ENCODE data around the gene GLRX5. TPM values are rescaled to one million over a fixed set of nuclear protein-coding genes. Genes with fewer than 3 reads are reported as not detected.
A peak's percentile ranks its signal among the peaks of the same experiment; 100 is the strongest.

GLRX5 gene
- total RNA-seq, 2 experiments from 2014 or later, result 11.3 to 11.9 TPM

- Histone ChIP-seq H3K36me3 (ENCODE audit: insufficient read depth, low read length) (peaks cover 8% of the 10 kb centered on the region), H3K27me3 (ENCODE audit: control insufficient read depth in 1 of 2, insufficient read depth in 2 of 2, low read length in 2 of 2) (no peaks in the 10 kb centered on the region), H3K9me3 (ENCODE audit: control insufficient read depth in 1 of 2, insufficient read depth in 1 of 2, low read length in 2 of 2) (no peaks in the 10 kb centered on the region), H3K4me1 (ENCODE audit: insufficient read depth, low read length) (peaks cover 48% of the 10 kb centered on the region), H3K4me3 (ENCODE audit: low read length) (no peak overlapping the region), H3K27ac (ENCODE audit: low read depth in 1 of 2, low read length in 2 of 2) (no peak overlapping the region)
- Mint-ChIP-seq H3K4me3 (no peak overlapping the region), H3K36me3 (ENCODE audit: low read depth) (peaks cover 8% of the 10 kb centered on the region), H3K4me1 (ENCODE audit: low read depth) (peaks cover 81% of the 10 kb centered on the region), H3K27ac (peak overlapping the region; percentile 62), H3K27me3 (no peaks in the 10 kb centered on the region), H3K9me3 (no peaks in the 10 kb centered on the region)
- intact Hi-C loops (cut with DNase I, micrococcal nuclease), result no loop called here
- TF ChIP-seq, protein P1, sequence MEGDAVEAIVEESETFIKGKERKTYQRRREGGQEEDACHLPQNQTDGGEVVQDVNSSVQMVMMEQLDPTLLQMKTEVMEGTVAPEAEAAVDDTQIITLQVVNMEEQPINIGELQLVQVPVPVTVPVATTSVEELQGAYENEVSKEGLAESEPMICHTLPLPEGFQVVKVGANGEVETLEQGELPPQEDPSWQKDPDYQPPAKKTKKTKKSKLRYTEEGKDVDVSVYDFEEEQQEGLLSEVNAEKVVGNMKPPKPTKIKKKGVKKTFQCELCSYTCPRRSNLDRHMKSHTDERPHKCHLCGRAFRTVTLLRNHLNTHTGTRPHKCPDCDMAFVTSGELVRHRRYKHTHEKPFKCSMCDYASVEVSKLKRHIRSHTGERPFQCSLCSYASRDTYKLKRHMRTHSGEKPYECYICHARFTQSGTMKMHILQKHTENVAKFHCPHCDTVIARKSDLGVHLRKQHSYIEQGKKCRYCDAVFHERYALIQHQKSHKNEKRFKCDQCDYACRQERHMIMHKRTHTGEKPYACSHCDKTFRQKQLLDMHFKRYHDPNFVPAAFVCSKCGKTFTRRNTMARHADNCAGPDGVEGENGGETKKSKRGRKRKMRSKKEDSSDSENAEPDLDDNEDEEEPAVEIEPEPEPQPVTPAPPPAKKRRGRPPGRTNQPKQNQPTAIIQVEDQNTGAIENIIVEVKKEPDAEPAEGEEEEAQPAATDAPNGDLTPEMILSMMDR (IDR thresholded peaks at IDR 0.05), result no peak
- POLR2A ChIA-PET, result interaction anchor here (1.9 kb wide), 1 partner anchor 31 kb away, joined by 7 read pairs; no protein-coding TSS in a partner anchor
- DNase-seq (no peak), ATAC-seq (ENCODE audit: poor library complexity) (no peak)
- CTCF ChIA-PET, result no interaction called here
These were observed 42.8 kb upstream of the GLRX5 start for GRCh38 chr14:95491936-95492608.

- H3K27me3 ChIP-seq (ENCODE audit: control insufficient read depth in 1 of 2, insufficient read depth in 2 of 2, low read length in 2 of 2), result no peaks in the 10 kb centered on the region
- H3K4me3 Mint-ChIP-seq, result no peak overlapping the region
- H3K9me3 Mint-ChIP-seq, result no peaks in the 10 kb centered on the region
- no peaks in the 10 kb centered on the region for H3K36me3 ChIP-seq (ENCODE audit: insufficient read depth, low read length)
- H3K4me1 ChIP-seq (ENCODE audit: insufficient read depth, low read length), result peaks cover 53% of the 10 kb centered on the region
- TF ChIP-seq, protein P1 (IDR thresholded peaks at IDR 0.05), result no peak
- POLR2A ChIA-PET, result interaction anchor here (1.0 to 1.9 kb wide), 3 partner anchors 13 to 30 kb away, joined by 3 to 7 read pairs (median 4); partner anchors contain the start of gene SYNE3
- H3K36me3 Mint-ChIP-seq (ENCODE audit: low read depth), result peaks cover 8% of the 10 kb centered on the region
- H3K4me1 Mint-ChIP-seq (ENCODE audit: low read depth), result peaks cover 81% of the 10 kb centered on the region
- intact Hi-C loops (cut with DNase I, micrococcal nuclease), result no loop called here
- H3K9me3 ChIP-seq (ENCODE audit: control insufficient read depth in 1 of 2, insufficient read depth in 1 of 2, low read length in 2 of 2), result no peaks in the 10 kb centered on the region
- no peak overlapping the region for H3K4me3 ChIP-seq (ENCODE audit: low read length)
- no peak overlapping the region for H3K27ac ChIP-seq (ENCODE audit: low read depth in 1 of 2, low read length in 2 of 2)
- no peaks in the 10 kb centered on the region for H3K27me3 Mint-ChIP-seq
- CTCF ChIA-PET, result no interaction called here
- H3K27ac Mint-ChIP-seq, result peak overlapping the region; percentile 49
- ATAC-seq (ENCODE audit: poor library complexity), result no peak
- no peak for DNase-seq
These were observed 41.3 kb upstream of the GLRX5 start for GRCh38 chr14:95493503-95493902.

DNA sequence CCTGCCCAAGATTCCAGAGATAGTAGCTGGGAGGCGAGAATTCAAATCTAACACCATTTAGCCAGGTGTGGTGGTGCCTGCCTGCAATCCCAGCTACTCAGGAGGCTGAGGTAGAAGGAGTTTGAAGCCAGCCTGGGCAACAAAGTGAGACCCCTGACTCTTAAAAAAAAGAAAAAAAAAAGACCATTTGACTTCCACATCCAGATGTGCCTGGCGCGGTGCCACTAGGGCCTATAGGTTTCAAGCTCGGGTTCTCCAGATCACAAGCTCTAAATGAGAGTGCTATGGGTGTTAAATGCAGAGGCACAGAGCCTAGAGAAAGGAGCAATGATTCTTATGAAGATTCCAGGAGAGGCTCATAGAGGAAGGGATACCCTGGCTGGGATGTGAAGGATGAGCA lies 40.9 kb upstream of the GLRX5 start:
- TF ChIP-seq, protein P1 (IDR thresholded peaks at IDR 0.05), result no peak
- ChIA-PET POLR2A (interaction anchor here (0.8 to 1.9 kb wide), 4 partner anchors 13 to 29 kb away, joined by 3 to 7 read pairs (median 4); partner anchors contain the start of gene SYNE3), CTCF (no interaction called here)
- ATAC-seq (ENCODE audit: poor library complexity), result no peak
- no peaks in the 10 kb centered on the region for H3K9me3 ChIP-seq (ENCODE audit: control insufficient read depth in 1 of 2, insufficient read depth in 1 of 2, low read length in 2 of 2)
- Mint-ChIP-seq H3K4me3 (peak overlapping the region; percentile 5), H3K27ac (peak overlapping the region; percentile 68), H3K27me3 (no peaks in the 10 kb centered on the region), H3K9me3 (no peaks in the 10 kb centered on the region), H3K36me3 (ENCODE audit: low read depth) (peaks cover 8% of the 10 kb centered on the region), H3K4me1 (ENCODE audit: low read depth) (peaks cover 83% of the 10 kb centered on the region)
- no peak for DNase-seq
- H3K27ac ChIP-seq (ENCODE audit: low read depth in 1 of 2, low read length in 2 of 2), result no peak overlapping the region
- H3K27me3 ChIP-seq (ENCODE audit: control insufficient read depth in 1 of 2, insufficient read depth in 2 of 2, low read length in 2 of 2), result no peaks in the 10 kb centered on the region
- intact Hi-C loops (cut with DNase I, micrococcal nuclease), result no loop called here
- H3K4me3 ChIP-seq (ENCODE audit: low read length), result no peak overlapping the region
- H3K36me3 ChIP-seq (ENCODE audit: insufficient read depth, low read length), result peaks cover 2% of the 10 kb centered on the region
- peaks cover 57% of the 10 kb centered on the region for H3K4me1 ChIP-seq (ENCODE audit: insufficient read depth, low read length)

Data from CD4-positive, alpha-beta T cell (primary cell).